ENCODE data around the gene EFNA1.

EFNA1 gene

DNA sequence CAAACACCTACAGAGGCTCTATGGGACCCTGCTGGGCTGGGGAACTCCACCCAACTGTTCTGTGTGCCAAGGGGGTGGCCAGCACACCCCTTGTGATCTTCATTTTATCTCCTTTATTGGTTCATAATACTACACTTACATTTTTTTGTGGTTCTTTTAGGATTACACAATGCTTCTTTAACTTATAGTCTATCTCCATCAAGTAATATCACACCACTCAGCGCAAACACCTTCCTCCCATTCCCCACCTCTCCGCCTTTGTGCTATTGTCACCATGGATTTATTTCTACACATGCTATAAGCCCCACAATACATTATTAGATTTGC, 33.1 kb upstream of the EFNA1 start:
- H3K9ac ChIP-seq (ENCODE audit: low read depth, low read length), result no peak overlapping the region

DNA sequence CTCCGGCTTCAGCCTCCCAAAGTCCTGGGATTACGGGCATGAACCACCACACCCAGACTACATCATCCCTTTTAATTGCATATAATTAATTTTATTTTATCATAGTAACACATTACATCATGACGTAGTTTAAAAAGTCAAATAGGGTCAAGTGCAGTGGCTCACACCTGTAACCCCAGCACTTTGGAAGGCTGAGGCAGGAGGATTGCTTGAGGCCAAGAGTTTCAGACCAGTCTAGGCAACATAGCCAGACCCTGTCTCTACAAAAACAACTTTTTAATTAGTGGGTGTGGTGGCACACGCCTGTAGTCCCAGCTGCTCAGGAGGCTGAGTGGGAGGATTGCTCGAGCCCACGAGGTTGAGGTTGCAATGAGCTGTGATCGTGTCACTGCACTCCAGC, 28.3 kb upstream of the EFNA1 start:
- Histone ChIP-seq H3K4me1 (ENCODE audit: control insufficient read depth, insufficient read depth, low read length) (peaks cover 3% of the 10 kb centered on the region), H3K4me3 (ENCODE audit: low read depth, low read length) (no peak overlapping the region), H3K36me3 (ENCODE audit: control insufficient read depth, insufficient read depth, low read length) (no peaks in the 10 kb centered on the region), H3K27ac (ENCODE audit: low read depth, low read length) (no peak overlapping the region), H3K9me3 (ENCODE audit: control insufficient read depth, insufficient read depth, low read length) (no peaks in the 10 kb centered on the region), H3K27me3 (ENCODE audit: control insufficient read depth, insufficient read depth, low read length) (no peaks in the 10 kb centered on the region), H3K9ac (ENCODE audit: low read depth, low read length) (no peak overlapping the region)

More for the DNA sequence above, 33.1 kb upstream of the EFNA1 start:
- H3K4me1 ChIP-seq (ENCODE audit: control insufficient read depth, insufficient read depth, low read length), result peaks cover 17% of the 10 kb centered on the region
- peaks cover 7% of the 10 kb centered on the region for H3K27me3 ChIP-seq (ENCODE audit: control insufficient read depth, insufficient read depth, low read length)
- no peaks in the 10 kb centered on the region for H3K9me3 ChIP-seq (ENCODE audit: control insufficient read depth, insufficient read depth, low read length)
- no peaks in the 10 kb centered on the region for H3K36me3 ChIP-seq (ENCODE audit: control insufficient read depth, insufficient read depth, low read length)
- no peak overlapping the region for H3K4me3 ChIP-seq (ENCODE audit: low read depth, low read length)
- H3K27ac ChIP-seq (ENCODE audit: low read depth, low read length), result peak overlapping the region; percentile 47

DNA sequence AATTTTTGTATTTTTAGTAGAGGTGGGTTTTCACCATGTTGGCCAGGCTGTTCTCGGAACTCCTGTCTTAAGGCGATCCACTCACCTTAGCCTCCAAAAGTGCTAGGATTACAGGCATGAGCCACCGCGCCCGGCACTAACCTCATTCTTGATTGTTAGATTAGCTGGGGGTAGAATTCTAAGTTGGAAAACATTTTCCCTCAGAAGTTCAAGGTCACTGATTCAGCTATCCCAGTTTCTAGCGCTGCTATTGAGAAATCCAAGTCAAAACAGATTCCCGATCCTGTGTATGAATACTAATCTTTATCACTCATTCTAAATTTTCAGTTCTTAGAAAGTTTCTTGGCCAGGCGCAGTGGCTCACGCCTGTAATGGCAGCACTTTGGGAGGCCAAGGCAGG, 24.4 kb upstream of the EFNA1 start:
- Histone ChIP-seq H3K27ac (ENCODE audit: low read depth, low read length) (no peak overlapping the region), H3K4me3 (ENCODE audit: low read depth, low read length) (no peak overlapping the region), H3K4me1 (ENCODE audit: control insufficient read depth, insufficient read depth, low read length) (no peaks in the 10 kb centered on the region), H3K9ac (ENCODE audit: low read depth, low read length) (no peak overlapping the region), H3K36me3 (ENCODE audit: control insufficient read depth, insufficient read depth, low read length) (no peaks in the 10 kb centered on the region), H3K27me3 (ENCODE audit: control insufficient read depth, insufficient read depth, low read length) (no peaks in the 10 kb centered on the region), H3K9me3 (ENCODE audit: control insufficient read depth, insufficient read depth, low read length) (no peaks in the 10 kb centered on the region)

DNA sequence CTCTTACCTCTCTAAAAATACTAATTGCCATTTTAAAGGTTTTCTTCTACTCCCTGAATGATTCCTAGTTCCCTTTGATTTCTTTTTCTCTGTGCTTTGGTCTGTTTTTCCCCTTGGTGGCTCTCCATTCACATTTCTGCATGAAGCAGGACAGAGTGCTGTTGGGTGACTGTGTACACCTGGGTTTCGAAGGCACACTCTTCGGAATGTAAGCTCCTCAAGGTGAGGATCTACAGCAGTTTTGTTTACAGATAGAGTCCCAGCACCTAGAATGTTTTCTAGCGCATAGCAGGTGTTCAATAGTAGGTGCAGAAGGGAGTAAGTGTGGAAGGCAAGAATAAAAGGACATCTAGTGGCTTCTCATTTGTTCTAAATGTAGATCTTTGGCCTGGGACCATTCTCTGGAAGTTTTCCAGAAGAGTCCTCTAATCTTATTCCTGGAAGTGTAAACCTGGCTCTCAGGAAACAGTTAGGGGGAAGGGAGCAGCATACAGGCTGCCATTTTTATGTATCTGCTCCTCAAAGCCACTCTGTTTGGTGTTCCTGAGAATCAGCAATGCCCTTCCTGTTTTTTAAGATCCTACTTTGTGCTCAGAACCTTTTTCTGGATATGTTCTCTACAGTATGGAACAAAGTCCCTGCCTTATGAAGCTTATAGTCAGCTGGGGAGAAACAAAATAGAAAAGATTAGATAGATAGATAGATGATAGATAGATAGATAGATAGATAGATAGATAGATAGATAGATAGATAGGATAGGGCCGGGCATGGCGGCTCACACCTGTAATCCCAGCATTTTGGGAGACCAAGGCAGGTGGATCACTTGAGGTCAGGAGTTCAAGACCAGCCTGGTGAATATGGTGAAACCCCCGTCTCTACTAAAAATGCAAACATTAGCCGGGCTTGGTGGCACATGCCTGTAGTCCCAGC, 22.8 kb upstream of the EFNA1 start:
- Histone ChIP-seq H3K27me3 (ENCODE audit: control insufficient read depth, insufficient read depth, low read length) (no peaks in the 10 kb centered on the region), H3K4me3 (ENCODE audit: low read depth, low read length) (no peak overlapping the region), H3K27ac (ENCODE audit: low read depth, low read length) (no peak overlapping the region), H3K9me3 (ENCODE audit: control insufficient read depth, insufficient read depth, low read length) (no peaks in the 10 kb centered on the region), H3K9ac (ENCODE audit: low read depth, low read length) (no peak overlapping the region), H3K4me1 (ENCODE audit: control insufficient read depth, insufficient read depth, low read length) (no peaks in the 10 kb centered on the region), H3K36me3 (ENCODE audit: control insufficient read depth, insufficient read depth, low read length) (no peaks in the 10 kb centered on the region)

DNA sequence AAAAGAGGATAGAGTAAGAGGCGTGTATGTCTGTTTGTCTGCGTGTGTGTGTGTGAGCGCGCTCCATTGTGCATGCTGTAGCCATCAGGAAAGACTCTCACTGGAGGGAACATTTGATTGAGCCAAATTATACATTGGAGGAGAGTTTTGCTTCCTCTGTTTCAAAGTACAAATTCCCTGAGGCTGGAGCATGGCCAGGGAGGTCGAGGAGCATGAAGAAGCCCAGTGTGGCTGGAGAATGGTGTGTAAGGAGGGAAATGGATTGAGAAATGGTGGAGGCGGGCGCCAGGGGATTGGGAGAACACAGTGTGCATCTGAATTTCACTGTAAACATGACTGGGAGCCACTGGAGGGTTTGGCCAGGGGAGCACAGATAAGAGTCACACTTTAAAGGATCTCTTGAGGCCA, 22.1 kb upstream of the EFNA1 start:
- H3K27ac ChIP-seq (ENCODE audit: low read depth, low read length), result no peak overlapping the region
- H3K4me3 ChIP-seq (ENCODE audit: low read depth, low read length), result no peak overlapping the region
- H3K4me1 ChIP-seq (ENCODE audit: control insufficient read depth, insufficient read depth, low read length), result no peaks in the 10 kb centered on the region
- H3K36me3 ChIP-seq (ENCODE audit: control insufficient read depth, insufficient read depth, low read length), result no peaks in the 10 kb centered on the region
- H3K9me3 ChIP-seq (ENCODE audit: control insufficient read depth, insufficient read depth, low read length), result no peaks in the 10 kb centered on the region
- H3K9ac ChIP-seq (ENCODE audit: low read depth, low read length), result no peak overlapping the region
- no peaks in the 10 kb centered on the region for H3K27me3 ChIP-seq (ENCODE audit: control insufficient read depth, insufficient read depth, low read length)

DNA sequence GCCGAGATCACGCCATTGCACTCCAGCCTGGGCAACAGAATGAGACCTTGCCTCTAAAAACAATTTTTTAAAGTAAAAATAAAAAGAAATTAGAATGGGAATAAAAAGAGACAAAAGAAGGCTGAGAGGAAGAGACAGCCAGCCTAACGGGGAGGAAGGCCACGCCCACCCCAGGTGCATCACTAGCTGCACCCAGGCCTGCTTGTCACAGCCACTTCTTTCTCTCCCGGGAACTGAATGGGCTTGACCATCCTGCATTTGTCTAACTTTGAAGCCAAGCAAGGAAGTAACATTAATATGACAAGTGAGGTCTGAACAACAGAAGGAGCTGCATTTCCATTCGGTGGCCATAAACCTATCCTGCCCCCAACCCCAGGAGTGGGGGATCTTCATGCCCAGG, 20.8 kb upstream of the EFNA1 start:
- no peaks in the 10 kb centered on the region for H3K36me3 ChIP-seq (ENCODE audit: control insufficient read depth, insufficient read depth, low read length)
- H3K9ac ChIP-seq (ENCODE audit: low read depth, low read length), result no peak overlapping the region
- H3K4me1 ChIP-seq (ENCODE audit: control insufficient read depth, insufficient read depth, low read length), result no peaks in the 10 kb centered on the region
- H3K9me3 ChIP-seq (ENCODE audit: control insufficient read depth, insufficient read depth, low read length), result no peaks in the 10 kb centered on the region
- H3K4me3 ChIP-seq (ENCODE audit: low read depth, low read length), result no peak overlapping the region
- H3K27ac ChIP-seq (ENCODE audit: low read depth, low read length), result no peak overlapping the region
- no peaks in the 10 kb centered on the region for H3K27me3 ChIP-seq (ENCODE audit: control insufficient read depth, insufficient read depth, low read length)

DNA sequence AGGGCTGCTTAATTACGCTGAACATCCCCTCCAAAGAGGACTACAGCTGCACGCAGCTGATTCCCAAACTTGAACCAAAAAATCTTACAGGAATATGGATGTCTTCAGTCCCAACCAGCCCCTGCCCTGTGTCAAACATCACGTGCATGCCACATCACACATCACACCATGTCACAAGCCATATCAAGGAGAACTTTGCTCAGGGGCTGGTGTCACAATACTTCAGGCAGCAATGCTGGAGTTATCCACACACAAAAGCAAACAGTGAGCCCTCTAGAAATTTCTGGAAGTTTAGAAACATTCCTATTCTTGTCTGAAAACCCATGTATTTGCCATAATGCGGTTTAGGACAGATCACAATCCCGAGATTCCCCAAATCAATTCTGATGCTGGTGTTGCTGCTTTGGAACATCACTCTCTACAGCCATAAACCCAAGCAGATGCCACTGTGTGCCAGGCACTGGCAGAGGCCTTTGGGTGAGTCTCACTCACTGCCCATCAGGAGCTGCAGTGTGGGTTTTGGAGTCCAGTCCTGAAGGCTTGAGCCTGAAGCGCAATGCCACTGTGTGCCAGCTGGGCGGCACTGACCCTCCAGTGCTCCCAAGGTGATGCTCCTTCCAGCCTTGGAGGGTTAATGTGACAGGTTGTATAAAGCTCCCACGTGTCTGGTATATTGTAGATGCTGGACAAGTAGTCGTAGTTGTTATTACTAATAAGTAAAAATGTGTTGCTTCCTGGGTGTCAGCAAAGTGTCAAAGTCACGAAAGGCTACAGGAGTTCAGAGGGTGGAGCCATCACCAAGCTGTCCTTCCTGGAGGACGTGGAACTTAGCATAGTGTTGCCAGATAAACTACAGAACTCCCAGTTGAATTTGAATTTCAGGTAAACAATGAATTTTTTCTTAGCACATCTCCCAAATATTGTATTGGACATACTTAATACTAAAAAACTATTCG, 20.1 kb upstream of the EFNA1 start:
- Histone ChIP-seq H3K9ac (ENCODE audit: low read depth, low read length) (no peak overlapping the region), H3K4me1 (ENCODE audit: control insufficient read depth, insufficient read depth, low read length) (no peaks in the 10 kb centered on the region), H3K9me3 (ENCODE audit: control insufficient read depth, insufficient read depth, low read length) (no peaks in the 10 kb centered on the region), H3K27ac (ENCODE audit: low read depth, low read length) (no peak overlapping the region), H3K27me3 (ENCODE audit: control insufficient read depth, insufficient read depth, low read length) (no peaks in the 10 kb centered on the region), H3K36me3 (ENCODE audit: control insufficient read depth, insufficient read depth, low read length) (no peaks in the 10 kb centered on the region), H3K4me3 (ENCODE audit: low read depth, low read length) (no peak overlapping the region)

DNA sequence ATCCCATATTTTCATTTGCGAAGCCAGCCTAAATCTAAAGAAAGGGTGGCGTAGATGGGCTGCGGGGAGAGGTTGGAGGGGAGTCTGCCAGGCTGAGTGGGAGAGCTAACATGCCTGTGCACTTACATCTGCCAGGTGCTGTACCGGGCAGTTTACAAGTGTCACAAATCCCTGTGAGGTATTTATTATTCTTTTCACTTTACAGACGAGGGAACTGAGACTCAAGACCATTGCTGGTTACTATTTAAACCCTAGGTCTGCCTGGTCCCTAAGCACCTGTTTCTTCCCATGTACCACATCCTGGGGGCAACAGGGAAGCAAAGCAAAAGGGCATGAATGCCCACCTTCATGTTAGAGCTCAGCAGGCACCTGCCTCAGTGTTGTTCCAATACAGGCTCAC, 19.4 kb upstream of the EFNA1 start:
- Histone ChIP-seq H3K27me3 (ENCODE audit: control insufficient read depth, insufficient read depth, low read length) (no peaks in the 10 kb centered on the region), H3K27ac (ENCODE audit: low read depth, low read length) (no peak overlapping the region), H3K9me3 (ENCODE audit: control insufficient read depth, insufficient read depth, low read length) (no peaks in the 10 kb centered on the region), H3K4me3 (ENCODE audit: low read depth, low read length) (no peak overlapping the region), H3K36me3 (ENCODE audit: control insufficient read depth, insufficient read depth, low read length) (no peaks in the 10 kb centered on the region), H3K4me1 (ENCODE audit: control insufficient read depth, insufficient read depth, low read length) (no peaks in the 10 kb centered on the region), H3K9ac (ENCODE audit: low read depth, low read length) (no peak overlapping the region)

DNA sequence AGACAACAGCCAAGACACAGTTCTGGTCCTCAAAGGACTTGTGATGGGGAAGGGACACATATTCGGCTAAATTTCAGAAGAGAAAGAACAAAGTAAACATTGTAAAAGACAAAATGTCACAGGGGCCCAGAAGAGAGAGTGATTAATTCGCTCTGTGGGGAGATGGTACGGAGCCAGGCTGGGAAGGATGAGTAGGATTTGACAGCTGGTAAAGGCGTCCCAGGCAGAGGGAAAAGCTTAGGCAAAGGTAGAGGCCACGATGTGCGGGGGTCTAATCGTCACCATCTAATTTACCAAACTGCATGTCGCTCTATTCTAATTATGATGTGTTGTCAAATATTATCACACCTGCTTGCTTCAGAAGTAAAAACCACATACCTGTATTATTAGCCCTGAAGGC, 17.3 kb upstream of the EFNA1 start:
- Histone ChIP-seq H3K9me3 (ENCODE audit: control insufficient read depth, insufficient read depth, low read length) (no peaks in the 10 kb centered on the region), H3K4me3 (ENCODE audit: low read depth, low read length) (no peak overlapping the region), H3K27ac (ENCODE audit: low read depth, low read length) (no peak overlapping the region), H3K27me3 (ENCODE audit: control insufficient read depth, insufficient read depth, low read length) (no peaks in the 10 kb centered on the region), H3K4me1 (ENCODE audit: control insufficient read depth, insufficient read depth, low read length) (no peaks in the 10 kb centered on the region), H3K9ac (ENCODE audit: low read depth, low read length) (no peak overlapping the region), H3K36me3 (ENCODE audit: control insufficient read depth, insufficient read depth, low read length) (no peaks in the 10 kb centered on the region)

DNA sequence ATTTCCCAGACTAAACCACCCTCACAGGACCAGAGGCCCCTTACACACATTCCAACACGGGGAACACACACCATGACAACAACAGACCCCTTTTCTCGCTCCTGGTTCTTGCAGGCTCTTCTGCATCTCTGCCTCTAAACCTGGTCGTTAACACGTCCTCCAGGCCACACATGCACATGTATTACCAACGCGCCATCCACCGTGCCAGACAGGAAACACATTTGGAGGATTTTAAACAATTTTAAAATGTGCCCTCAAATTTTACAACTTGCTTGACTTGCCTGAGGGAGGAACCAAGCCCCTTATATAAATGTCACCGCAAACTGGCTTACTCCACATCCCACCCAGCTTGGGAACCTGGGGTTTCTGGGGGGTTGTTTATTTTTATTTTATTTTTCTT, 16.9 kb upstream of the EFNA1 start:
- H3K4me1 ChIP-seq (ENCODE audit: control insufficient read depth, insufficient read depth, low read length), result no peaks in the 10 kb centered on the region
- H3K27ac ChIP-seq (ENCODE audit: low read depth, low read length), result no peak overlapping the region
- no peaks in the 10 kb centered on the region for H3K36me3 ChIP-seq (ENCODE audit: control insufficient read depth, insufficient read depth, low read length)
- no peak overlapping the region for H3K9ac ChIP-seq (ENCODE audit: low read depth, low read length)
- no peaks in the 10 kb centered on the region for H3K9me3 ChIP-seq (ENCODE audit: control insufficient read depth, insufficient read depth, low read length)
- H3K4me3 ChIP-seq (ENCODE audit: low read depth, low read length), result no peak overlapping the region
- H3K27me3 ChIP-seq (ENCODE audit: control insufficient read depth, insufficient read depth, low read length), result no peaks in the 10 kb centered on the region

DNA sequence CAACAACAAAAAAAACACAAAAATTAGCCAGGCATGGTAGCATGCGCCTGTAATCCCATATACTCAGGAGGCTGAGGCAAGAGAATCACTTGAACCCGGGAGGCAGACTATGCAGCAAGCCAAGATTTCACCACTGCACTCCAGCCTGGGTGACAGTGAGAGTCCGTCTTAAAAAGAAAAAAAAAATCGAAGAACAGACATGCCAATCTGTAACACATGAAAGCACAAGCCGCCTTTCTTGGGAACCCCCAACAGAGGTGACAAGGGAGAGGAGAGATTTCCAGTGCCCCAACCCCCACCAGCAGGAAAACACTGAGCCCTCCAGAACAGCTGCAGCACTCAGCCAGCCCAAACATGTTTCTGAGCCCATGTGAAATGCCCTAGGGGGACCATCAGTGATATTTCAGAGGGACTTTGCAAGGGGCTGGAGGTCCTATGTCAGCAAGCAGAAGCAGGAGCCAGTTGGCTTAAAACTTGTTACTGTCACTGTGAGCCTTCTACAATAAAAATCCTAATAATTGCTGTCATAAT, 14.2 kb upstream of the EFNA1 start:
- no peaks in the 10 kb centered on the region for H3K27me3 ChIP-seq (ENCODE audit: control insufficient read depth, insufficient read depth, low read length)
- H3K27ac ChIP-seq (ENCODE audit: low read depth, low read length), result no peak overlapping the region
- no peaks in the 10 kb centered on the region for H3K4me1 ChIP-seq (ENCODE audit: control insufficient read depth, insufficient read depth, low read length)
- H3K9ac ChIP-seq (ENCODE audit: low read depth, low read length), result no peak overlapping the region
- no peaks in the 10 kb centered on the region for H3K9me3 ChIP-seq (ENCODE audit: control insufficient read depth, insufficient read depth, low read length)
- H3K36me3 ChIP-seq (ENCODE audit: control insufficient read depth, insufficient read depth, low read length), result no peaks in the 10 kb centered on the region
- H3K4me3 ChIP-seq (ENCODE audit: low read depth, low read length), result no peak overlapping the region
